Measurements from ENCODE around the gene SDC3. TPM values are rescaled to one million over a fixed set of nuclear protein-coding genes. Genes with fewer than 3 reads are reported as not detected.

The SDC3 gene
- total and polyA plus RNA-seq, 2 donors (not counting 1 experiment from before 2014, with no cell fraction given): 0.30 to 4.6 TPM

- no peak for DNase-seq
- Histone ChIP-seq H4K20me1 (ENCODE audit: control insufficient read depth, insufficient read depth, low read length, poor library complexity, severe bottlenecking) (no peaks in the 10 kb centered on the region), H3K79me2 (ENCODE audit: control insufficient read depth, insufficient read depth, low read length) (no peaks in the 10 kb centered on the region), H3K27ac (ENCODE audit: low read length in 2 of 2) (no peak overlapping the region), H3K4me2 (replicated peaks; ENCODE audit: low read depth, low read length, poor library complexity, severe bottlenecking) (no peak overlapping the region), H3K9me3 (ENCODE audit: control extremely low read depth in 1 of 3, control insufficient read depth in 2 of 3, insufficient read depth in 1 of 3, low read length in 2 of 3) (no peaks in the 10 kb centered on the region), H3K27me3 (replicated peaks in 1 of 4; ENCODE audit: control extremely low read depth in 1 of 4, control insufficient read depth in 3 of 4, insufficient read depth in 4 of 4, low read length in 3 of 4) (peaks cover 0 to 12% (median 4%) of the 10 kb centered on the region in 4 experiments), H3K36me3 (replicated peaks in 1 of 2; ENCODE audit: control extremely low read depth in 1 of 2, control insufficient read depth in 1 of 2, extremely low read depth in 1 of 2, insufficient read depth in 2 of 2, low read length in 1 of 2) (no peaks in the 10 kb centered on the region), H3K4me1 (ENCODE audit: control insufficient read depth in 2 of 2, insufficient read depth in 2 of 2, low read length in 2 of 2) (peaks cover 14 to 20% of the 10 kb centered on the region in 2 donors), H2AFZ (ENCODE audit: insufficient read depth, low read depth, low read length, poor library complexity, severe bottlenecking) (no peak overlapping the region), H3K4me3 (ENCODE audit: control extremely low read depth in 1 of 5, extremely low read depth in 1 of 5, insufficient read depth in 1 of 5, low read depth in 2 of 5, low read length in 4 of 5) (no peak overlapping the region), H3K9ac (ENCODE audit: low read length) (no peak overlapping the region)
- TF ChIP-seq, protein P1, sequence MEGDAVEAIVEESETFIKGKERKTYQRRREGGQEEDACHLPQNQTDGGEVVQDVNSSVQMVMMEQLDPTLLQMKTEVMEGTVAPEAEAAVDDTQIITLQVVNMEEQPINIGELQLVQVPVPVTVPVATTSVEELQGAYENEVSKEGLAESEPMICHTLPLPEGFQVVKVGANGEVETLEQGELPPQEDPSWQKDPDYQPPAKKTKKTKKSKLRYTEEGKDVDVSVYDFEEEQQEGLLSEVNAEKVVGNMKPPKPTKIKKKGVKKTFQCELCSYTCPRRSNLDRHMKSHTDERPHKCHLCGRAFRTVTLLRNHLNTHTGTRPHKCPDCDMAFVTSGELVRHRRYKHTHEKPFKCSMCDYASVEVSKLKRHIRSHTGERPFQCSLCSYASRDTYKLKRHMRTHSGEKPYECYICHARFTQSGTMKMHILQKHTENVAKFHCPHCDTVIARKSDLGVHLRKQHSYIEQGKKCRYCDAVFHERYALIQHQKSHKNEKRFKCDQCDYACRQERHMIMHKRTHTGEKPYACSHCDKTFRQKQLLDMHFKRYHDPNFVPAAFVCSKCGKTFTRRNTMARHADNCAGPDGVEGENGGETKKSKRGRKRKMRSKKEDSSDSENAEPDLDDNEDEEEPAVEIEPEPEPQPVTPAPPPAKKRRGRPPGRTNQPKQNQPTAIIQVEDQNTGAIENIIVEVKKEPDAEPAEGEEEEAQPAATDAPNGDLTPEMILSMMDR (IDR thresholded peaks at IDR 0.05): no peak
- no peak for TF ChIP-seq EZH2 (IDR thresholded peaks at IDR 0.05; ENCODE audit: borderline replicate concordance, insufficient read depth, low read depth, low read length, poor library complexity, severe bottlenecking)
- no peak overlapping the region for H3K4me3 Mint-ChIP-seq
- 76% methylated on average over 8 of the region's 14 CpGs for WGBS (ENCODE audit: insufficient coverage)
- intact Hi-C loops (cut with micrococcal nuclease): loop anchor here (5.0 kb wide), 1 partner anchor 61 kb away; no protein-coding TSS in a partner anchor
- ChIA-PET CTCF (interaction anchor here (1.1 kb wide), 1 partner anchor 101 kb away, joined by 3 read pairs; no protein-coding TSS in a partner anchor), POLR2A (interaction anchor here (0.6 kb wide), 1 partner anchor 92 kb away, joined by 15 read pairs; no protein-coding TSS in a partner anchor)
- H3K27ac Mint-ChIP-seq: peak overlapping the region; percentile 37
- ATAC-seq (ENCODE audit: low read depth): no peak
- H3K4me1 Mint-ChIP-seq: peaks cover 27% of the 10 kb centered on the region
- no peaks in the 10 kb centered on the region for H3K9me3 Mint-ChIP-seq (ENCODE audit: insufficient read depth)
- peaks cover 39% of the 10 kb centered on the region for H3K27me3 Mint-ChIP-seq
Measured at GRCh38 chr1:30882678-30883388, 25.7 kb downstream of the SDC3 start.

Data from B cell (primary cell).